SKM-1 (cell line): Measurements from ENCODE around the gene FOXC1.

ENCODE experiments used
- DNase-seq: peaks from one replicate; lab custom pipeline; 2025; ENCODE audit not compliant: unreplicated experiment; lab: John Stamatoyannopoulos, UW

The FOXC1 gene

GRCh38 chr6:1584146-1584545 is 25.6 kb upstream of the FOXC1 start:
- DNase-seq, result no peak

- DNase-seq, result no peak
Observed at GRCh38 chr6:1584996-1585668, 24.6 kb upstream of the FOXC1 start.

DNA sequence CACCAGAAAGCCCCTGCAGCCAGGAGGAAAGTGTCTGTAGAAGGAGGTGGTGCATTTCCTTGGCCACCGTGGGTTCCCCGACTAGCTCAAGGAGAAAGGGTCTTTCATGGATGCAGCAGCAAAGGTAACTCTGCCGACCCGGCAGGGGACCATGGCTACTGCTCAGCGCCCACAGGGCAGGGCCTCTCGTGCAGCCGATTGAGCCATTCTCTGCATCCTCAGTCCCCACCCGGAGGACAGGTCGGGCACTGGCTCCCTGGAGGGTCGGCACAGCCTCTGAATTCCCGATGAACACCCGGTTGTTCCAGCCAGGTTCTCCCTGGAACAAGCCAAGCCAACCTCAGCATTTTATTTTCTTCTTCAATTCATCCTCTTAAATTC is 24.1 kb upstream of the FOXC1 start:
- DNase-seq, result no peak

GRCh38 chr6:1586256-1586655 is 23.5 kb upstream of the FOXC1 start:
- DNase-seq, result no peak

DNA sequence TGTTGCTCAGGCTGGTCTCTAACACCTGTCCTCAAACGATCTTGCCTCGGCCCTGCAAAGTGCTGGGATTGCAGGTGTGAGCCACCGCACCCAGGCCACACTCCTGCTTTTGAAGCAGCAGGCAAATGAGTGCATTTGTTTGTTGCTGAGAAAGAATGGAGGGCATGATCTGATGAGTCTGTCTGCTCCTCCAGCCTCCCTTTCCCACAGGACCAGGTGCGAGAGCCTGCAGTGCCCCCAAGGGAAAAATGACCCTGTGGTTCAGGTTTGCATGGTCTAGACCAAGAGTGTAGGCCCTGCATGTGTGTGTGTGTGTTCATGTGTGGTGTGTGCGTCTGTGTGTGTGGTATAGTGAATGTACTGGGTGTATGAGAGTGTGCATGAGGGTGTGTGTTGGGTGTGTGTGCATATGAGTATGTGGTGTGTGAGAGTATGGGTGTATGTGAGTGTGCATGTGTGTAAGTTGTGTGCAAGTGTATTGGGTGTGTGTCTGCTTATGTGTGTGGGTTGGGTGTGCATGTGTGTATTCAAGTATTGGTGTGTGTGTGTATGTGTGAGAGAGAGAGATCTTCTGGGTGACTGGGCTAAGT is 22.8 kb upstream of the FOXC1 start:
- DNase-seq, result no peak

DNA sequence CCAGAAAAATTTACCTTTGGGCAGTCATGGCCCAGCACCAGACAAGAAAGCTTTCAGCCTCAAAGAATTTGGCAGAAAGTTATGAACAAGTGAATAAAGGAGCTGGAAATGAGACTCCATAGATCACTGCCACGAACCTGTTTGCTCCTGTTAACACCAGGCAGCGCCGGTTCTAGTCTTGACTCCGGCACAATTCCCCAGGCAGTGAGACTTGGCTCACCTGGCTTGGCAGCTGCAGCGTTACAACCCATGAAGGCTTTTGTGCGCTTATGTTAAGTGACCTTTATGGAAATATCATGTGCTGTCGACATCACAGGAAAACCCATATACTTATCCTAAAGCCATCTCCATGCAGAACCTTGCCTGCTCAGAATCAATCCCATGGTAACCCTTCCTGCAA is 22.2 kb upstream of the FOXC1 start:
- DNase-seq, result no peak

DNA sequence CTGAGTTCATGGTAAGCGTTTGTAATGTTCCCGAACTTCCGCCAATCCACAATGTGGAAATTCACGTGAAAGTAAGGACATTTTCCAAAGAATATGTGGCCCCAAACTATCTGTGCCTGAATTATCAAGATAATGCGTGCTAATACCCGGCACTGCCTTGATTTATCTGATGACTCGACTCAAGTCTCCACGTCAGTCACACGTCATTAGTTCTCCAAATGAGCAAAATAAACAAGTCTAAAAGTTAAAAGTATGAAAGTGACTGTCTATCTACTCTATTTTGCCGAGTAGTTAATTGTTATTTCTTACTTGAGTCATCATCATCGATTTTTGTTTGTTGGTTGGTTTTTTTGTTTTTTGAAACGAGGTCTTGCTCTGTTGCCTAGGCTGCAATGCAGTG is 21.7 kb upstream of the FOXC1 start:
- no peak for DNase-seq

- no peak for DNase-seq
Observed at GRCh38 chr6:1589208-1589607, 20.5 kb upstream of the FOXC1 start.

- no peak for DNase-seq
Observed at GRCh38 chr6:1590580-1590979, 19.1 kb upstream of the FOXC1 start.

DNA sequence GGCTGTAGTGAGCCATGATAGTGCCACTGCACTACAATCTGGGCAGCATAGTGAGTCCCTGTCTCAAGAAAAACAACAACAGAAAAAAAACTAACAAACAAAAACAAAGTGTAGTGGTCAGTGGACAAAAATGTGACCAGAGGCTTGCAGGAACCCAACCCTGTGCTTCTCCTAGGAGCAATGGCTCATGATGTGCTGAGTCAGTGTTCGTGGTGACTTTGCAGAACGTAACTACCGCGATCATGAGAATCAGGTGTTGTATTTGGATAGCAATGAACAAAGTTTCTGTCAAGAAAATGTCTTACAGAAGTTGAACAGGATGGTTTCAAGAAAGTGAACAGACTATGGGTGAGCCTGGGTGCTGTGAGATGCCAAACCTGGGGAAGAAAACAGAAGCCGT is 18.5 kb upstream of the FOXC1 start:
- no peak for DNase-seq

DNA sequence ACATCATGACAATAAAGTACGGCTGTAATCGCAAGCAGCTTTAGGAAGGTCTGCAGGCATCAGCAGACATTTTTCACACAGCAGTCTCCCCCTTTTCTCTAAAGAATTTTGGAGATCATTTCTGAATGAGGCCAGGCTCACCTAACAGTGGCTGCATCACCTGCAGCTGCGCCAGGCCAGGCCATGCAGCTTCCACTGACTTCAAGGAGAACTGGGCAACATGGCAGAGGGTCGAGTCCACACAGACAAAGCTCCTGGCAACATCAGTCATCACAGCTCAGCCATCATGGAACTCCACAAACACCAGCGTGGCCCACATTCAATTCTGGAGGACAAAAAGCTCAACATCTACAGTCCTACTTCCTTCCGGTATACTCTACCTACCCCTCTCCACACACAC is 17.8 kb upstream of the FOXC1 start:
- DNase-seq, result no peak

DNA sequence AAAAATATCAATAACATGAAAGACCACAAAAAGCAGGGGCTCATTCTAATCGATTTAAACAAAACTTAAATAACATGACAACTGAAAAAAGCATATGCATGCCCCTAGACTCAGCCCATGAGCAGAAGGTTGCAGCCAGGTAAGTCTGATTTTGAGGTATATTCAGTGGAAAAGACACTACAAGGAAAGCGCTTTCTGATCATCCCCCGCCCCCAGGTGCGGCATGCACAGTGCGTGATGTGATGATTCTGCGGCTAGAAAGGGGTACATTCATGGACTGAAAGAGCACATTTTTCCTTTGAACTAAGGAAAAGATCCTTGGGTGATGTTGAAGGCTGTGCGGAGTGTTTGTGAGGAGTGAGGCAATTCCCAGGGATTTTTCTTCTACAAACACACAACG is 16.9 kb upstream of the FOXC1 start:
- DNase-seq, result no peak

DNA sequence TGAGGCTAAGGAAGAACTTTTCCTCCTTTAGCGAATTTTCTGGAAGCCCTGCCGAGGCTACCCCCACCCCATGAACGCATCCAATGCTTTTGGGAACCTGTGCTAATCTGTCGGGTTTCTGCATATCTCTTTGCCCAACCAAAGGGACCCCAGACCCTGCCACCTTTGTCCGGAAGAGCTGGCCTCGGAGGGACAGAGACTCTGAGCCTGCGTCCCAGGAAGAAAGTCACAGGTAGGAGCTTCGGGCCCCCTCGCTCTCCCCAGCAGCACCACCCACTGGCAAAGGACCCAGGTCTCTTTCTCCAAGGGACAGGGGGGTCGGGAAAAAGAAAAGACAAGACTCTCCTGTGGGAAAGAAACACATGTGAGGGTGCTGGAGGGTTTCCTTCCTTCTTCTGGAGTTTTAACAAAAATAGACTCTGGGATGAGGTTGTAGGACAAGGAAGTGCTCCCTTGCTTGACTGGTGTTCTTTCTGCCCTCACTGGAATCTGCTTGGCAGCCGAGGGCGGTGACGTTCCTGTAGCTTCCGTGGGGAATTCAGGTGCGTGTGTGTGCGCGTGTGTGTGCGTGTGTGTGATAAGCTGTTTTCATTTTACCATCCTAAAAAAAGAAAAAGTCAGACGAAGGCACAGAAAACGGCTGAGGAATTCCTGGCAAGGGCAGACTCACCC is 16.3 kb upstream of the FOXC1 start:
- no peak for DNase-seq

- DNase-seq, result no peak
Observed at GRCh38 chr6:1593958-1594314, 15.8 kb upstream of the FOXC1 start.

- no peak for DNase-seq
Observed at GRCh38 chr6:1594445-1595200, 15.1 kb upstream of the FOXC1 start.

GRCh38 chr6:1595271-1596087 is 14.2 kb upstream of the FOXC1 start:
- no peak for DNase-seq

DNA sequence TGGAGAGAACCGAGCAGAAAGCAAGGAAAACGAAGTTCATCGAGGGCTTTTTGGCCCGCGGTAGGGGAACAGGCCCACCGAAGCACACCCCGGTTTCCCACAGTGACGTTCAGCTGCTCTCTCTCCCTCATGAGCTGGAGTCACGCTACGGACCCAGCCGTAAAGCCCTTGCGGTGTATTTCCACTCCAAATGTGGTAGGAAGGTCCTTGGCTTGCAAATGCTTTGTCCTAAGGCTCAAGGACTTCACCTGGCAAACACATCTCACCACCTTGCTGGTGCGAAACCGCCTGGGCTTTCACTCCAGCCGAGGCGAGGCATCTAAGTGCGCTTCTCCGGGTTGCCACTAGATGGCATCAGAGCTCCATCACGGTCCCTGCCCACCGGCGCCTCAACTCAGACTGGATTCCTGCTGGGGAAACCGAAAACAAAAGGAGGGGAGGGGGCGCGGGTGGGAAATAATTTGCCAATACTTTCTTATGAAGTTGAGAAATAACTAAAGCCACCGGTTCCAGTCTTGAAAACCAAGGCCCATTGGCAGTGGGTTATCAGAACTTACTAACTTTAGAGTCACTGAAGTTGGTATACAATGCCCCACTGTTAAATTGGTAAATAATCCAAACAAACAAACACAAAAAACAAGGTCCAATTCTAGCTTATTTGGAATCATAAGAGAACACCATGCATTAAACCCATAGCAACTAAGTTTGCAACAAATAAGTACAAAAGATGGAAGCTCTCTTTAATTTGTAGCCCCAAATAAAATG is 13.4 kb upstream of the FOXC1 start:
- DNase-seq, result no peak

GRCh38 chr6:1597121-1597744 is 12.5 kb upstream of the FOXC1 start:
- DNase-seq, result no peak

DNA sequence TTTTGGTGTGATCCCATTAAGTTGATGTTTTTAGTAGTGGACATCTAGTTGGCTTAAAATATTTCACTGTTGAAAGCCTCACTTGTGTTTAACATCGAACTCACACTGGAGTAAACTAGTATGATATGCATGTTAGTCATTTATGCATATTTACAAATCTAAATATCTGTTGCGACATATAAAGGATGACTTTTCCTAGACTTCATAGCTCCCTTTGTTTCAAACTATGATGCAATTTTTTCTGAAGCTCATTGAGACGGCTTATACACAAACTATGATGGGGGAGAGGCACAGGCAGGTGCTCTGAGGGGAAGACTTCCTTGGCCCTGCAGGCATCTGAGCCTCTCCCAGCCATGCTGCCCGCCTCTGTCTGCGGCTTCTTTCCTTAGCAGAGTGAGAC is 11.8 kb upstream of the FOXC1 start:
- no peak for DNase-seq

DNA sequence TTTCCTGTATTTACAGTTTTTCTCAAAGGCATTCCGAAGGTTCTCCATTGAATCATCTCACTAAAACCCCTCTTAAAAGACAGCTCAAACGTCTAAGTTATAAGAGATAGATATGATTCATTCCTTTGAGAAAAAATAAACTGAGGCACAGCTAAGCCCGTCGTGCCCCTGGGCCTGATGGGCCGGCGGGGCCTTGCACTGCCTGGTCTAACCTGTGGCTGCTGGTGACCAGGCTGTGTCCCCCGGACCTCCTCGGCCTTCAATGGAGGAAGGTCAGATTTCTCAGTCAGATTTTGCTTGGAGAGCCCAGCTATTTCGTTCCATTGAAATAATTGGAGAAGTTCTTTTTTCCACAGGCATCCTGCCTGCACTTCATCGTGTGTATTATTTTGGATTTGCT is 11.3 kb upstream of the FOXC1 start:
- DNase-seq, result no peak
